ENCODE results near the gene CHMP2A.

Gene CHMP2A

GRCh38 chr19:58550362-58551122 is 4.4 kb downstream of the CHMP2A start:
- no peak overlapping the region for H3K9ac ChIP-seq (ENCODE audit: low read length)
- peaks cover 43% of the 10 kb centered on the region for H3F3A ChIP-seq (ENCODE audit: insufficient read depth)
- H3K36me3 ChIP-seq (ENCODE audit: low read length), result peaks cover 10% of the 10 kb centered on the region
- H2AFZ ChIP-seq (ENCODE audit: low read depth, low read length, severe bottlenecking), result no peak overlapping the region
- H3K4me2 ChIP-seq (ENCODE audit: low read depth, low read length, poor library complexity, severe bottlenecking), result no peak overlapping the region
- H3K27me3 ChIP-seq (ENCODE audit: low read length), result no peaks in the 10 kb centered on the region
- no peak for TF ChIP-seq CTCF (IDR thresholded peaks at IDR 0.05; ENCODE audit: insufficient read depth, low read length, poor library complexity, severe bottlenecking)
- TF ChIP-seq EZH2phosphoT487 (conservative IDR thresholded peaks at IDR 0.05; ENCODE audit: low read length), result no peak
- no peaks in the 10 kb centered on the region for H3K9me2 ChIP-seq (replicated peaks; ENCODE audit: insufficient read depth, low read length)
- H3K27ac ChIP-seq (ENCODE audit: low read depth, low read length), result no peak overlapping the region
- no peaks in the 10 kb centered on the region for H3K9me3 ChIP-seq (ENCODE audit: insufficient read depth, low read length)
- H3K79me2 ChIP-seq (ENCODE audit: insufficient read depth, low read length), result peaks cover 37% of the 10 kb centered on the region
- H4K20me1 ChIP-seq (ENCODE audit: low read depth, low read length), result peaks cover 16% of the 10 kb centered on the region
- no peak overlapping the region for H3K4me3 ChIP-seq (ENCODE audit: insufficient read depth, low read length, poor library complexity, severe bottlenecking)

GRCh38 chr19:58549664-58550361 is 5.1 kb downstream of the CHMP2A start:
- Histone ChIP-seq H3K9me3 (ENCODE audit: insufficient read depth, low read length) (no peaks in the 10 kb centered on the region), H3K9me2 (replicated peaks; ENCODE audit: insufficient read depth, low read length) (no peaks in the 10 kb centered on the region), H3K36me3 (ENCODE audit: low read length) (peaks cover 17% of the 10 kb centered on the region), H3K27me3 (ENCODE audit: low read length) (no peaks in the 10 kb centered on the region), H3K79me2 (ENCODE audit: insufficient read depth, low read length) (peaks cover 44% of the 10 kb centered on the region), H3K4me2 (ENCODE audit: low read depth, low read length, poor library complexity, severe bottlenecking) (no peak overlapping the region), H3K9ac (ENCODE audit: low read length) (no peak overlapping the region), H4K20me1 (ENCODE audit: low read depth, low read length) (peaks cover 23% of the 10 kb centered on the region), H3K4me3 (ENCODE audit: insufficient read depth, low read length, poor library complexity, severe bottlenecking) (no peak overlapping the region), H3F3A (ENCODE audit: insufficient read depth) (peaks cover 37% of the 10 kb centered on the region), H2AFZ (ENCODE audit: low read depth, low read length, severe bottlenecking) (no peak overlapping the region), H3K27ac (ENCODE audit: low read depth, low read length) (no peak overlapping the region)
- TF ChIP-seq CTCF (IDR thresholded peaks at IDR 0.05; ENCODE audit: insufficient read depth, low read length, poor library complexity, severe bottlenecking) (no peak), EZH2phosphoT487 (conservative IDR thresholded peaks at IDR 0.05; ENCODE audit: low read length) (no peak)

- Histone ChIP-seq H3K9me2 (replicated peaks; ENCODE audit: insufficient read depth, low read length) (no peaks in the 10 kb centered on the region), H4K20me1 (ENCODE audit: low read depth, low read length) (peaks cover 24% of the 10 kb centered on the region), H3F3A (ENCODE audit: insufficient read depth) (peaks cover 30% of the 10 kb centered on the region), H3K27me3 (ENCODE audit: low read length) (no peaks in the 10 kb centered on the region), H3K27ac (ENCODE audit: low read depth, low read length) (no peak overlapping the region), H3K36me3 (ENCODE audit: low read length) (peaks cover 17% of the 10 kb centered on the region), H2AFZ (ENCODE audit: low read depth, low read length, severe bottlenecking) (no peak overlapping the region), H3K9ac (ENCODE audit: low read length) (no peak overlapping the region), H3K9me3 (ENCODE audit: insufficient read depth, low read length) (no peaks in the 10 kb centered on the region), H3K4me3 (ENCODE audit: insufficient read depth, low read length, poor library complexity, severe bottlenecking) (no peak overlapping the region), H3K79me2 (ENCODE audit: insufficient read depth, low read length) (peaks cover 42% of the 10 kb centered on the region), H3K4me2 (ENCODE audit: low read depth, low read length, poor library complexity, severe bottlenecking) (no peak overlapping the region)
- TF ChIP-seq EZH2phosphoT487 (conservative IDR thresholded peaks at IDR 0.05; ENCODE audit: low read length), result no peak
- no peak for TF ChIP-seq CTCF (IDR thresholded peaks at IDR 0.05; ENCODE audit: insufficient read depth, low read length, poor library complexity, severe bottlenecking)
These were observed 5.8 kb downstream of the CHMP2A start for GRCh38 chr19:58548859-58549663.

Measured in SU-DHL-6 (cell line).